NB4 (cell line): ENCODE data around the gene VAV2.

Experiments used
- DNase-seq: peaks from one replicate; pipeline ENCODE4 v3.0.0; 2010; ENCODE audit warnings: low read depth
- H3K4me3 ChIP-seq: one replicate; pipeline ENCODE4 v1.5.1; 2011; ENCODE audit warnings: mild to moderate bottlenecking, low read depth, low read length, moderate library complexity
- MYC ChIP-seq: IDR thresholded peaks from 2 replicates; pipeline ENCODE4 v1.6.1; 2011; ENCODE audit warnings: low read depth, low read length
- POLR2A ChIP-seq: IDR thresholded peaks from 2 replicates; pipeline ENCODE4 v1.6.1; 2011; ENCODE audit warnings: mild to moderate bottlenecking; ENCODE audit not compliant: insufficient read length; ENCODE audit errors: extremely low read depth
- TF ChIP-seq, protein P1 (sequence below): IDR thresholded peaks from one replicate; pipeline ENCODE4 v1.5.1; 2012; ENCODE audit warnings: low read depth, low read length
- TF ChIP-seq, protein P2 (sequence below): IDR thresholded peaks from 2 replicates; pipeline ENCODE4 v1.6.1; 2011; ENCODE audit warnings: low read depth, low read length

Gene VAV2

DNA sequence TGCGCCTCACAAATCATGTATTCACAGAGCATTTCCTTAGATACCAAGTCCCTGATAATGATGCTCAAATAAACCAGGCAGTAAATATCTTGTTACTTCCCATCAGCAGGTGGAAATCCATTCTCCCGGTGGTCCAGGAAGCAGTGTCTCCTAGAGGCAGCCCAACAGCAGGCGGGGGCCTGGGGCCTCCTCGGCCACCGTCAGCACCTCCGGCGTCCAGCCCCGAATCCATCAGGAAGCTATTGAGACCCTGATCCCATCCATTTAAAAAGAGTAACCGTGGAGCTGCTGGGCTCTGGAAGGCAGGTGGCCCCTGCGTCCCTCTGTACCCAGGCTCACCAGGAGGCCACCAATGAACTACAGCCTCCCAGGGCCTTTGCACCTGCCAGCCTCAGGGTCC is 54.0 kb downstream of the VAV2 start:
- DNase-seq = no peak
- no peak overlapping the region for H3K4me3 ChIP-seq
- TF ChIP-seq, protein P1, sequence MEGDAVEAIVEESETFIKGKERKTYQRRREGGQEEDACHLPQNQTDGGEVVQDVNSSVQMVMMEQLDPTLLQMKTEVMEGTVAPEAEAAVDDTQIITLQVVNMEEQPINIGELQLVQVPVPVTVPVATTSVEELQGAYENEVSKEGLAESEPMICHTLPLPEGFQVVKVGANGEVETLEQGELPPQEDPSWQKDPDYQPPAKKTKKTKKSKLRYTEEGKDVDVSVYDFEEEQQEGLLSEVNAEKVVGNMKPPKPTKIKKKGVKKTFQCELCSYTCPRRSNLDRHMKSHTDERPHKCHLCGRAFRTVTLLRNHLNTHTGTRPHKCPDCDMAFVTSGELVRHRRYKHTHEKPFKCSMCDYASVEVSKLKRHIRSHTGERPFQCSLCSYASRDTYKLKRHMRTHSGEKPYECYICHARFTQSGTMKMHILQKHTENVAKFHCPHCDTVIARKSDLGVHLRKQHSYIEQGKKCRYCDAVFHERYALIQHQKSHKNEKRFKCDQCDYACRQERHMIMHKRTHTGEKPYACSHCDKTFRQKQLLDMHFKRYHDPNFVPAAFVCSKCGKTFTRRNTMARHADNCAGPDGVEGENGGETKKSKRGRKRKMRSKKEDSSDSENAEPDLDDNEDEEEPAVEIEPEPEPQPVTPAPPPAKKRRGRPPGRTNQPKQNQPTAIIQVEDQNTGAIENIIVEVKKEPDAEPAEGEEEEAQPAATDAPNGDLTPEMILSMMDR = no peak
- TF ChIP-seq, protein P2, sequence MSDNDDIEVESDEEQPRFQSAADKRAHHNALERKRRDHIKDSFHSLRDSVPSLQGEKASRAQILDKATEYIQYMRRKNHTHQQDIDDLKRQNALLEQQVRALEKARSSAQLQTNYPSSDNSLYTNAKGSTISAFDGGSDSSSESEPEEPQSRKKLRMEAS = no peak
- TF ChIP-seq MYC (no peak), POLR2A (no peak)

DNA sequence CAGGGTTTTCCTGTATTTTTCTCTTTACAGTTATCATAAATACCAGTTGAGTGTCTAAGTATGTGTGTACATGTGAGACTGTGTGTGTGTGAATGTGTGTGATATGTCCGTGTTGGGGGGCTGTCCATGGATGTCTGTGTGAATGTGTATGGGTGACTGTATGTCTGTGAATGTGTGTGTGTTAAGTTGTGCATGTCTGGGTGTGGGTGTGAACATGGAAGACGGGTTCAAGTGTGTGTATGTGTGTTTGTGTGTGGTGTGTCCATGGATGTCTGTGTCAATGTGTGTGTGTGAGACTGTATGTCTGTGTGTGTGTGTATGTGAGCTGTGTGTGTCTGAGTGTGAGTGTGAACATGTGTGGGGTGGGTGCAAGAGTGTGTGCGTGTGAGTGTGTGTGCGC is 55.0 kb downstream of the VAV2 start:
- H3K4me3 ChIP-seq = no peak overlapping the region
- DNase-seq = no peak
- TF ChIP-seq, protein P1 = no peak
- TF ChIP-seq POLR2A (no peak), MYC (no peak)
- TF ChIP-seq, protein P2 = no peak

DNA sequence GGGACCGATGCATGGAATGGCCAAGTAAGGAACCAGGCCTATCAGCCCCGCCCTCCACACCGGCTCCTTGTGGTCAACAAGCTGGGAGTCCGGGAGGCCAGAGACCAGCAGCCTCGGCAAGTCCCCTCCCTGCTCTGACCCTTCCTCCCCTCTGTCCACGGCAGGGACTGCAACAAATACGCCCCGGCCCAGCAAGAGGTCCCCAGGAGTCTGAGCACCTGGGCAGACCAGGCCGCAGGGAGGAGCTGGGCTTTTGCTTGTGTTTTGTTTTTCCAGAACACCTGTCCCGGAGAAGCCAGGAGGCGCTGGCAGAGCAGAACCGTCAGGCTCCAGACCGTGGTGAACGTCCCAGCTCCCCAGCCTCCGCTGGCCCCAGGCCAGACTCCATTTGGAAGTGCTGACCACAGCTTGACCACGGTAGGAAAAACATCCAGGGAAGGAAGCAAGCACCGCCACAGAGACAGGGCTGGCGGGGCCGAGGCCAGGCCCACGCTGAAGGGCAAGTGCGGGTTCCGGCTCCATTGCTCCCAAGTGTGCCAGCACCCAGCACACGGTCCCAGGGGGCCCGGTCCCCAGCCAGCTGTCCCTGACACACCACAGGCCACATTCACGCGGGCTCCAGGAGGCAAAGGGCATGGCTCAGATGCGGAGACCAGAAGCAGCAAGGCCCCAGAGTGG is 56.7 kb downstream of the VAV2 start:
- H3K4me3 ChIP-seq = no peak overlapping the region
- no peak for DNase-seq
- TF ChIP-seq, protein P1 = no peak
- TF ChIP-seq, protein P2 = no peak
- TF ChIP-seq POLR2A (no peak), MYC (no peak)

DNA sequence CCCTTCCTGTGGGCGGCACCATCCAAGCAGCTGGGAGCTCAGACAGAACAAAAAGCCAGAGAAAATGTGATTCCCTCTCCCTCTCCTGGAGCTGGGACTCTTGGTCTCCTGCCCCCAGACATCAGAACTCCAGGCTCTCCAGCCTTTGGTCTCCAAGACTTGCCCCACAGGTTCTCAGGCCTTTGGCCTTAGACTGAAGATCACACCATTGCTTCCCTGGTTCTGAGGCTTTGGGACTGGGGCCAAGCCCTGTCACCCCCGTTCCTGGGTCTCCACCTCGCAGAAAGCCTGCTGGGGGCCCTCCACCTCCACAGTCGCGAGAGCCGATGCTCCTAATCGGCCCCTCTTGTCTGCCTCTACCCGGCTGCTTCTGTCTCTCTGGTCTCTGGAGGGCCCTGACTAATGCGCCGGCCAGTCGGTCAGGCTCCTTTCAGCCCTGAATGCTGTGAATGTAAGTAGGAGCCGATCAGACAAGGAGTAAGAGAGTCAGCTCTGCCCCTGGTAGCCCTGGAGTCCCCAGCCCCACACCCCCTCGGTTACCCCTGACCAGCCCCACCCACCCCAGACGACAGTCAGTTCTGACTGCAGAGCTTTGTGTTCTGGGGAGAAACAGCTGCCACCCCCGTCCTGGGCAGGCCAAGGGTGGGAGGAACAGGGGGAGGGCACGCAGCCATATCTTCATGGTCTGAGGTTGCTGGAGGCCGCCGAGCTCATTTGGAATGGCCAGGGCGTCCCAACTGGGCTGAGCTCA is 57.5 kb downstream of the VAV2 start:
- DNase-seq = no peak
- TF ChIP-seq, protein P1 = no peak
- TF ChIP-seq MYC (no peak), POLR2A (no peak)
- TF ChIP-seq, protein P2 = no peak
- no peak overlapping the region for H3K4me3 ChIP-seq

DNA sequence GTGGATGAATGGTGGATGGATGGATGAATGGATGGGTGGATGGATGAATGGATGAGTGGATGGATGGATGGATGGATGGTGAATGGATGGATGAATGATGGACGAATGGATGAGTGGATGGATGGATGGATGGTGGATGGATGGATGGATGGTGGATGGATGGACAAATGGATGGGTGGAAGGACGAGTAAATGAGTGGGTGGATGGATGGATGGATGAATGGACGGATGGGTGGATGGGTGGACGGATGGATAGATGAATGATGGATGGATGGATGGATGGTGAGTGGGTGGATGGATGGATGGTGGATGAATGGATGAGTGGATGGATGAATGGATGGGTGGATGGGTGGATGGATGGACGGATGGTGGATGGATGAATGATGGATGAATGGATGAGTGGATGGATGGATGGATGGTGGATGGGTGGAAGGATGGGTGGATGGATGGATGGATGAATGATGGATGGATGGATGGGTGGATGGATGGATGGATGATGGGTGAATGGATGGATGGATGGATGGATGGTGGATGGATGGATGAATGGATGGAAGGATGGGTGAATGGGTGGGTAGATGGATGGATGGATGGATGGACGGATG is 58.6 kb downstream of the VAV2 start:
- no peak for DNase-seq
- no peak overlapping the region for H3K4me3 ChIP-seq
- no peak for TF ChIP-seq POLR2A
- TF ChIP-seq, protein P2 = no peak
- TF ChIP-seq MYC = no peak
- TF ChIP-seq, protein P1 = no peak
